ENCODE results near the gene MRPL4.

MRPL4 gene

GRCh38 chr19:10290357-10290875, 38.4 kb downstream of the MRPL4 start:
- DNase-seq, result no peak

DNA sequence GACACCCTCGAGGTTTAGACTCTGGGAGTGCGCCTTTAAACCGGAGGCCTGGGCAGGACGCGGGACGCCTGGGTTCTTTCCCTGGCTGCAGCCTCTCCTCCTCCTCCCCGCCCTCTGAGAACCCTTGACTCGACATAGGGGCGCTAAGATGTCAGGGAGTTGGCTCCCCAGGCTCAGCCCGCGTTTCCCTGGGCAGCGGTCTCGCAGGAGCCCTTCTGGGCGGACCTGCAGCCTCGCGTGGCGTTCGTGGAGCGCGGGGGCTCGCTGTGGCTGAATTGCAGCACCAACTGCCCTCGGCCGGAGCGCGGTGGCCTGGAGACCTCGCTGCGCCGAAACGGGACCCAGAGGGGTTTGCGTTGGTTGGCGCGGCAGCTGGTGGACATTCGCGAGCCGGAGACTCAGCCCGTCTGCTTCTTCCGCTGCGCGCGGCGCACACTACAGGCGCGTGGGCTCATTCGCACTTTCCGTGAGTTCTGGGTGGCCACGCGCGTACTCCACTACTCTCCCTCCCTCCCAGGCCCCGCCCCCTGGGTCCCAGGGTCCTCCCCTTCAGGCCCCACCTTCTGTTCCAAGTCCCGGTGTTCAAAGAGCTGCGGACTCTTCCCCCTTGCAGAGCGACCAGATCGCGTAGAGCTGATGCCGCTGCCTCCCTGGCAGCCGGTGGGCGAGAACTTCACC, 39.0 kb downstream of the MRPL4 start:
- DNase-seq, result peak; percentile 53

DNA sequence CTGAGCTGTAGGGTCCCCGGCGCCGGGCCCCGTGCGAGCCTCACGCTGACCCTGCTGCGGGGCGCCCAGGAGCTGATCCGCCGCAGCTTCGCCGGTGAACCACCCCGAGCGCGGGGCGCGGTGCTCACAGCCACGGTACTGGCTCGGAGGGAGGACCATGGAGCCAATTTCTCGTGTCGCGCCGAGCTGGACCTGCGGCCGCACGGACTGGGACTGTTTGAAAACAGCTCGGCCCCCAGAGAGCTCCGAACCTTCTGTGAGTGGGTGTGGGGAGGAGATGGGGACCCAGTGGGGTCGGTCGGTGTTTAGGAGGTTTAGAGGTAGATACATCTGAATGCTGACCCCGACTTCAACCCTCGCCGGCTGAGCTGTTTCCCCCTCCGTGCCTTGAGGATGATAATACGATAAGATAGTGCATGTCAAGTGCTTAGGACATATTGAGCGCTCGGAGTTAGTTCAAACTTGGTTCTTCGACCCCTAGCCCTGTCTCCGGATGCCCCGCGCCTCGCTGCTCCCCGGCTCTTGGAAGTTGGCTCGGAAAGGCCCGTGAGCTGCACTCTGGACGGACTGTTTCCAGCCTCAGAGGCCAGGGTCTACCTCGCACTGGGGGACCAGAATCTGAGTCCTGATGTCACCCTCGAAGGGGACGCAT, 39.7 kb downstream of the MRPL4 start:
- DNase-seq, result no peak

GRCh38 chr19:10292206-10292788, 40.3 kb downstream of the MRPL4 start:
- peak; percentile 63 for DNase-seq

- no peak for DNase-seq
Measured at GRCh38 chr19:10292789-10293636, 41.0 kb downstream of the MRPL4 start.

- no peak for DNase-seq
Measured at GRCh38 chr19:10293637-10294367, 41.8 kb downstream of the MRPL4 start.

- DNase-seq, result no peak
Measured at GRCh38 chr19:10294368-10294697, 42.3 kb downstream of the MRPL4 start.

- DNase-seq, result peak; percentile 66
Measured at GRCh38 chr19:10295305-10295846, 43.4 kb downstream of the MRPL4 start.

- no peak for DNase-seq
Measured at GRCh38 chr19:10295847-10296591, 44.0 kb downstream of the MRPL4 start.

DNA sequence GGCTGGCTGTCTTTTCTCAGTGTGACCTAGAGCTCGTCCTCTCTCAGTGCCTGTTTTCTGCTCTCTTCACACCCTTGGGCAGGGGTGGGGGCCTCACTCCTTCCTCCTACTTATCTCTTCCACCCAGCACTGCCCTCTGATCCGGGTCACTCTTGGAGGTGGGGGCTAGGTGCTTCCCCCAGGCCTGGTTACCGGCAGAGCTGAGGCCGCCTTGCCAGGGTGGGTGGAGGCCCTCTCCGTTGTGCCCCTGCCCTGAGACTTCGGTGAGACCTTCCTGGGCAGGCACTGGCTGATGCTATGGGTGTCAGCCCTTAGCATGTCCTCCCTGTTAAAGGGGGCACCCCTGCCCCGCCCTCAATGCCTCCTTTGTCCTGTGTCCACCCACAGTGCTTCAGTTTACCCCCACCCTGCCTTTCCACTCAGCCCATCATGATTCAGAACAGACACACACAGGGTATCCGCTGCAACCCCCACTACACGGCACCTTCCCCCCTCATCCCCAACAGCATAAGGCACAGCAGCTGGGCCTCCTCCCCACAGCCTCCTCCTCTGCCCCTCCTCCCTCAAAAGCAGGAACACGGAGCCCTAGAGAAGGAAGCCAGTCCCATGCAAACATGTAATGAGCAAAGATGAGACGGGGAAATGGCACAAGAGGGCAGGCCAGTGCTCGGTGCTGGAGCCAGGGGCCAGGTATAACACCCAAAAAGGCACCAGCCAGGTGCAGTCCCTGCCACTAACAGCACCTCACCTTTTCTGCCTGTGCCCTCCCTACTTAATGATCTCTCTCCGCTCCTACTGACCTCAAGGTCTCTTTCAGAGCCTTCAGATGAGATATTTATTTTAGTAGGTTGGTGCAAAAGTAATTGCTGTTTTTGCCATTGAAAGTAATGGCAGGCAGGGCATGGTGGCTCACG, 47.8 kb downstream of the MRPL4 start:
- no peak for DNase-seq

GRCh38 chr19:10305139-10305806, 53.3 kb downstream of the MRPL4 start:
- DNase-seq, result no peak

GRCh38 chr19:10306327-10306726, 54.3 kb downstream of the MRPL4 start:
- DNase-seq, result no peak

DNA sequence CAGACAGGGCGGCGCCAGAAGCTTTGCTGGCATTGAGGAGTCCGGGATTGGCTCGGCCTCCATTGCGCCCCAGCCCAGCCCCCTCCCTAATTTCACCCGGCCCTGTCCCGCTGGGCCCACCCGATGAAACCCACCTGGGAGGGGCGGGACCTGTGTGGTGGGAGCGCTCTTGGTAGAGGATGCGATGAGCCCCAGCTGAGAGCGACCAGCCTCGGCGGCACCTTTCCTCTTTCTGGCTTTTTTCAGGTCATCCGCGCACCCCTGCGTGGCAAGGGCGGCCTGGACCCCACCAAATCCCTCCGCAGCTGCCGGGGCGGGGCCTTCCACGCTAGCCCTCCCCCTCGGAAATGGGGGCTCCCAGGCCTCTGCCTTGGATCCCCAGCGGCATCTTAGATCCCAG, 57.4 kb downstream of the MRPL4 start, which contains the start of gene ZGLP1:
TSS of gene ZGLP1 (minus strand) at position 393 of the 400 bp plus-strand sequence.
- no peak for DNase-seq
